GM19328 (cell line): ENCODE results near the gene NTMT1.
"Not testable (repeated sequence)": the region's sequence is repeated elsewhere in the genome, so short reads cannot be mapped to it uniquely, and the experiment has no call there.

ENCODE experiments used
- ATAC-seq: cut with Tn5 transposase; IDR thresholded peaks from one replicate; pipeline ENCODE4 v1.9.1; 2021; ENCODE audit warnings: mild to moderate bottlenecking, moderate library complexity; ENCODE audit not compliant: unreplicated experiment

NTMT1 gene, protein sequence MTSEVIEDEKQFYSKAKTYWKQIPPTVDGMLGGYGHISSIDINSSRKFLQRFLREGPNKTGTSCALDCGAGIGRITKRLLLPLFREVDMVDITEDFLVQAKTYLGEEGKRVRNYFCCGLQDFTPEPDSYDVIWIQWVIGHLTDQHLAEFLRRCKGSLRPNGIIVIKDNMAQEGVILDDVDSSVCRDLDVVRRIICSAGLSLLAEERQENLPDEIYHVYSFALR

DNA sequence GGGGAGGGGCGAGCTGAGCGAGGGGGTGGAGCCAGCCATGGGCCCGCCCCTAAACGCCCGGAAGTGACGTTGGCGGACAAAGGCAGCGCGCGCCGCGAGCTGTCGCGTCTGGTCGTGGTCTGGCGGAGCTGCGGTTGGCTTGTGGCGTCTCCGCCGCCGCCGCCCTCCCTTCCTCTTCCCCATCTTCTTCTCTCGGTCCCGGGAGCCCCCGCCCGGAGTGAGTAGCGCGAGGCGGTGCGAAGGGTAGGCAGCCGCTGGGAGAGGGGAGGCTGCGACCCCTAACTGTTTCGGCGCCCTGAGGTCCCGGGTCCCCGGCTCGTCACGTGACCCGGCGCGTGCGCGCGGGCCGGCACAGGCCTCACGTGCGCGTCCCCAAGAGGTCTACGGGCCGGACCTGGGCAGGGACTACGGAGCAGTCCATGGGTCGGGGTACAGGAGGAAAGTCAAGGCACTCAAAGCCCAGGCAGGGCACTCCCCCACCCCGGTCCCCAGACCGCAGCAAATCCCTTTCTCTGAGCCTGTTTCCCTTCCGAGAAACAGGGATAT is at the start of gene NTMT1:
Gene NTMT1 (plus strand): TSS at position 85 of the 546 bp plus-strand sequence. CDS start 6,541 bp downstream, outside the sequence.
- peak; percentile 55 for ATAC-seq

DNA sequence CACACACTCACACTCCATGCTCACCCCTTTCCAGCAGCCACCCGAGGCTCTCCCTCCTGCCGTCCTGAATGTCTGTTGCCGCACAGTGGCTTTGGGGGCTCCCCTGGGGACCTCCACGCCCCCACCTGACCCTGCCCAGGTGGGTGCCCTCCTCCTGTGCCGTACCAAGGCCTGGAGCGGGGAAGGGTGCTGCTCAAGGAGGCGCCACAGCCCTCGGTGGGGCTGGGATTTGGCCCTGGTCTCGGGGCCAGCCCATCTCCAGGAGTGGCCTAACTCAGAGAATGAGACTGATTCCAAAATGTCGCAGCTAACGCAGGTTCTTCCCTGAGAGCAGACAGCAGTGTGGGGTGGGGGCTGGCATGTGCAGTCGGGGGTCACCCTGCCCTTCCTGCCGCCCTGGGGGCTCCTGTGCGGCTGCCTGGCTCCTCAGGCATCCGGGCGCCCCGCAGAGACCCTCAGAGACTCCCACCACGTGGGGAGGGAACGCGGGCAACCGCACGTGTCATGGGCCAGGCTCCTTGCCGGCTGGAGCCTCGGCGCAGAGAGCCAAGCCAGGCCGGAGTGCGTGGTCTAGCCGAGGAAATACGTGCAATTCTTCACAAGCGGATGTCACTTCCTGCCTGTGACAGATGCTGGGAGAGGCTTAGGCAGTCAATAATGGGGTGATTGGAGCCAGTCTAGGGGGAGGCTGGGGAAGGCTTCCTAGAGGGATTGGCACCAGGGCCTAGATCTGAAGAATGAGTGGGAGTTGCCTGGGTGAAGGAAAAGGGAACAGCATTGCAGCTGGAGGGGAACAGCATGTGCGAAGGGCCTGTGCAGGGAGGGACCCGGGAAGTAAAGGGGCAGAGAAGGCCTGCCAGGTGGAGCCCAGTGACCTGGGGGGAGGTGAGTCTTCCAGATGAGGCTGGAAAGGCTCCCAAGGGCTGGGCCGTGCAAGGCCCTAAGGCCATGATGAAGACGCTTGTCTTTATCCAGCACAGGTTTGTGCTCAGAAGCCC is 49.1 kb upstream of the NTMT1 start:
- ATAC-seq = no peak

DNA sequence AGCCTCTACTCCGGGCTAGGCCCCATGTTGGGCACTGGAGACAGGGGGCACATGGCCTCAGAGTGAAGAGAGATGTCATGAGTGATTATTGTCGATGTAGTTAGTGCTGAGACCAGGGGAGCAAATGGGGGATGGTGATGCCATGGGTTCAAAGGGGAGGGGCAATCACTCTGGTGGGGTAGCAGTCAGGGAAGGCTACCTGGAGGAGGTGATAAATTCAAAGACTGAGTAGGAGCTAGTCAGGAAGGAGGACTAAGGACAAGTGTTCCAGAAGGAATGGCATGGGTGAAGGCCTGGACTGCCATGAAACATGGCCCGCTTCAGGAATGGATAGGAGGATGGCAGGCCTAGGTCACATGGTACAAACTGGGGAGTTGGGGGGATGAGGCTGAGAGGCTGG is 46.7 kb upstream of the NTMT1 start:
- no peak for ATAC-seq

DNA sequence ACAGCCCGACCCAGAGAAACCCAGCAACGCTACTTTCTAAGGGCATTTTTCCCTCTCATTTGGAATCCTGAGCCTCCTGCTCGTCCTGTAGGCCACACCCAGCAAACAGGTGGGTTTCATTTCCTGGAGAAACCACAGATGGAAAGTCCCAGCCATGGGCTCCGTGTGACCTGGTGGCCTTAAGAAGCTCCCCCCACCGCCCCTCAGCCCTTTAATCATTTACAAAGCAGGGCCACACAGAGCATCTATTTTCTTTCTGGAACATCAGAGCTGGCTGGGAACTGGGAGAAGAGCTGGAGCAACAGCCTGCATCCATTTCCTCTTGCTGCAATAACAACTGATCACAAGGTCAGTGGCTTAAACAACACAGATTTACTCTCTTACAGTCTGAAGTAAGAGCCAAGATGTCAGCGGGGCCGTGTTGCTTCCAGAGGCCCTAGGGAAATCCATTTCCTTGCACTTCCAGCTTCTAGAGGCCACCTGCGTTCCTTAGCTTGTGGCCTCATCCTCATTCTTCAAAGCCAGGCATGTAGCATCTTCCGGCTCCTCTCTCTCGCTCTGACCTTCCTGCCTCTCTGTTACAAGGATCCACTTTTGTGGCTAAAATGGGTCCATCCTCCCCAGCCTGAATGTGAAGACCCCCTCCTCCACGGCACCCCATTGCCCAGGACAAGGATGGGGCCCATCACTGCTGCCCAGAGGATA is 45.6 kb upstream of the NTMT1 start:
- no peak for ATAC-seq

- ATAC-seq = no peak
Measured at GRCh38 chr9:129581505-129582189, 44.3 kb upstream of the NTMT1 start.

DNA sequence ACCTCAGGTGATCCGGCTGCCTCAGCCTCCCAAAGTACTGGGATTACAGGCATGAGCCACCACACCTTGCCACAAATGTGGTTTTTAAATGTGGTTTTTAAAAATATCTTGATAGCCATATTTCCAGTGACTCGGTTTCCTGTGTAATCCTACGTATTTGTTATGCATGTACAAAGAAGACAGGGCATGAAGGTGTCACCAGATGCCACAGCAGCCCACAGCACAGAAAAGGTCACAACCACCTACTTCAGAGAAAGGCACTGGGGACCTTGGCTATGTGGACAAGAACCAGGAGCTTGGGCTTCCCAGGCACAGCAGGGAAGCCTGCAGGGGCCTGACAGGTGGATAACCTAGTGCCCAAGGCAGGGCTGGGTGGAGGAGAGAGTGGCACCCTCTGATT is 43.1 kb upstream of the NTMT1 start:
- no peak for ATAC-seq

DNA sequence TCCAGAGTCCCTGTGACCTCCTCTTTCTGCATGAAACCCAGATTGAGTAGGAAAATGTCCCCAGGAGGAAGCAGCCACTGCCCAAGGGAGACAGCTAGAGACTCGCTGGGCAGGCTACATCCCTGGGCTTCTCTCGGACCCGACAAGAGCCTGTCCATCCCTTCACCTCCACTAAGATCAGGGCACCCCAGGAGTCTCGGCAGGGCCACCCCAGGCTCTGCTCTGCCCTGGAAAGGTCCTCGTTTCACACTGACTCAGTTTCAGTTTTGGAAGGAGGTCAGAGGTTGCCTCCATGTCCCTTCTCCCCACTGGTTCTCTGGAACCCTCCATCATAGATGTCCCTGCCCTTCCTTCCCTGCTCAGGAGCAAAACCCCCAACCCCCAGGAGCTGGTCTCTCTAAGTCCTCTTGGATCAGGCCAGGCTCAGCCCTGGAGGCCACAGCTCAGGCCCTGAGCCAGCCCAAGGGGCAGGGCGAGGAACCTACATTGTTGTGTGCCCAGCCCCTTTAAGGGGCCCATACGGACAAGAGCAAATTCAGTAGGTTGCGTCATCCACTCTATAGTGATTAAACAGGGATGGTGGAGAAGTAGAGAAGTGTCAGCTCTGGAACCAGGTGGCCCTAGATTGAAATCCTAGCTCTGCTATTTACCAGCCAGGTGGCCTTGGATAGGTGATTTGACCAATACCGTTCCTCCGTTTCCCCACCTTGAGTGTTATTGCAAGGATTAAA is 42.5 kb upstream of the NTMT1 start:
- no peak for ATAC-seq

- ATAC-seq = no peak
Measured at GRCh38 chr9:129584136-129584535, 41.8 kb upstream of the NTMT1 start.

DNA sequence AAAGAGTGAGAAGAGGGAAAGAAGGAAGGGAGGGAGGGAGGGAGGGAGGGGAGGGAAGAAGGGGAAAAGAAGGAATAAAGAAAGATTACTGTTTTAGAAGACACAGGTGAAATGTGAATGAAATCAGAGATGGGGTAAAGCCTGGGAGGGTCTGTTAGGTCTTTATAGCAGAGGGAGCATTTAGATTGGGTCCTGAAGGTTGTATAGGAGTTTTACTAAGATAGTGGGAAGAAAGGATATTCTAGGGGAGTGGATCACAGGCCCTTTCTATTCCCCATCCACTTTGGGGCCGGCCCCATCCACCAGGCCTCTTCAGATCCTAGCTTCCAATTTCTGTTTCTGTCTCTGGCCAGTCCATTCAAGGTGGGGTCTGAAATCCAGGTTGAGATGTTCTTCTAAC is 40.6 kb upstream of the NTMT1 start:
- no peak for ATAC-seq

GRCh38 chr9:129586245-129586644 is 39.7 kb upstream of the NTMT1 start:
- ATAC-seq = no peak

- ATAC-seq = no peak
Measured at GRCh38 chr9:129586685-129587084, 39.3 kb upstream of the NTMT1 start.

- ATAC-seq = no peak
Measured at GRCh38 chr9:129587487-129588262, 38.3 kb upstream of the NTMT1 start.

GRCh38 chr9:129590466-129590865 is 35.5 kb upstream of the NTMT1 start:
- no peak for ATAC-seq

DNA sequence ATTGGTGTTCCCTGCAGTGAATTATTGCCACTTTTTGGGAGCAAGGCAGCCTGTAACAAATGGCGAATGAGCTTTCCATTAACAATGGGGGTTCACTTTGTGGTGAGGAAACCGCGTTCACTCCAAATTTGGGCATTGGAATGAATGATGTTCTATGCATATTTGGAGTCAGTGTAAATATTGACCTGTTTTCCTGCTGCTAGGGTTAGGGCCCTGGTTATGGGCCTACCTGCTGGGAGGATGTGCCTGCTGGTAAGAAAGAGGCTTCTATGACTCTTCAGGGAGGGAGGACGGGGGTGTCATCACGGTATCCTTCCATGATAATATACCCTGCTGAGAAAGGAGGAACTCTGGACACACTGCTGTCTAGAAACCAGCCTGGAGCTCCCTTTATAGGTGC is 34.0 kb upstream of the NTMT1 start:
- no peak for ATAC-seq

GRCh38 chr9:129592790-129593189 is 33.2 kb upstream of the NTMT1 start:
- not testable (repeated sequence) for ATAC-seq

DNA sequence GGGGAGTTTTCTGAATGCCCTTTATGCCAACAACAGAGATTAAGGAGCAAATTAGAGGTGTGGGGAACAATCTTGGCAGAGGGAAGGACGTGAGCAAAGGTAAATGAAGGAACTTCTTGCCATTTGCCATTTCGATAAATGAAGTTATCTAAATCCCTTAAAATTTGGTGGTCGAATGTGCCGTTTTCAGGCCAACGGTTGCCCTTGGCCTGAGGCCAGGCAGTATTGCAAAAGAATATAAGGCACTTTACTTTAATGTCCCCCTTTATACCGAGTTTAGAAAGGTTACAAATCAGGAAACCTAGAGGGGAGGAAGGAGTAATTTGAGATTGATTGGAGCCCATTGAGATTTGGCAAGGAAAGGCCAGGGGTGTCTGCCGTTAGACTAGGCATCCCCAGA is 31.3 kb upstream of the NTMT1 start:
- ATAC-seq = no peak

DNA sequence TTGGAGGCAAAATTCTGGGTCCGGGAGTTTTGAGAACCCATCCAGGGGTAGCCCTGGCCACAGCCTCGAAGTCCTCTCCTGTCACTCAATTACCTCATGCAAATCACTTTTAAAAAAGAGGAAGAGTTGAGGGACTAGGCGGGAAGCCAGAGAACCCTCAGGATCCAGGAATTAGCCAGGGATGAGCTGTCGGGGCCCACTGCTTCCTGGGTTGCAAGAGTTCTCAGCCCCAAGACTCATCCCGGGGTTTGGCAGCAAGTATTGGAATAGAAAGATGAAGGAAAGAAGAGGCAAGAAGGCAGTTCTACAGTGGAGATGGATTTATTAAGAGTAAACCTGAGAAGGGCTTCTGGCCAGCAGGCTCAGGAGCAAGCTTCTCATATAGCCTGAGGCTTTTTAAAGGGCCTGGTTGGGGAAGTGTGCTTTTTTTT is 30.6 kb upstream of the NTMT1 start:
- ATAC-seq = no peak

DNA sequence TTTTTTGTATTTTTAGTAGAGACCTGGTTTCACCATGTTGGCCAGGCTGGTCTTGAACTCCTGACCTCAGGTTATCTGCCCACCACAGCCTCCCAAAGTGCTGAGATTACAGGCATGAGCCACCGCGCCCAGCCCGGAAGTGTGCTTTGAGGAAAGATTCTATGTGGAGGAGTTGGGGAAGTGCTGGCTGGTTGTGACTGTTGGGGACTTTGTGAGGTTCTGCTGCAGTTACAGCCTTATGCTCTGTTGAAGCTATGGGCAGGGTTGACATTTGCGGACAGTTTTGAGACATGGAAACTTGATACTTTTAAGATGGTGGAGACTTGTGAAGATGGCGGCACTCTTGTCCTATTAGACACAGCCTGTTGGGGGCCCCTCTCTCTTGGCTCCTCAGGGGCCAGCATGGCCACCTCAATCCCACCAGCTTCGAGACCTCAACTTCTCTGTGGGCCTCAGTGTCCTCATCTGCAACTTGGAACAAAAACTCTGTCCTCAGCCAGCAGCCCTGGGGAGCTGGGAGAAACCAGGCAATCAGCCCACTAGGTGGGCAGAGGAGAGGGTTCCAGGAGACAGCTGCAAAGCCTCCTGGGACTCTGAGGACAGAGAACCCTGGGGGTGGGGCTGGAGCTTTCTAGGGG is 29.9 kb upstream of the NTMT1 start:
- no peak for ATAC-seq
